ENCODE measurements around the gene PAK1. TPM values are rescaled to one million over a fixed set of nuclear protein-coding genes. Genes with fewer than 3 reads are reported as not detected.
"Not testable (repeated sequence)": the region's sequence is repeated elsewhere in the genome, so short reads cannot be mapped to it uniquely, and the experiment has no call there.

PAK1 gene
- total and polyA plus RNA-seq, 2 experiments from 2014 or later = 18.4 to 33.1 TPM

- TF ChIP-seq, protein P1, sequence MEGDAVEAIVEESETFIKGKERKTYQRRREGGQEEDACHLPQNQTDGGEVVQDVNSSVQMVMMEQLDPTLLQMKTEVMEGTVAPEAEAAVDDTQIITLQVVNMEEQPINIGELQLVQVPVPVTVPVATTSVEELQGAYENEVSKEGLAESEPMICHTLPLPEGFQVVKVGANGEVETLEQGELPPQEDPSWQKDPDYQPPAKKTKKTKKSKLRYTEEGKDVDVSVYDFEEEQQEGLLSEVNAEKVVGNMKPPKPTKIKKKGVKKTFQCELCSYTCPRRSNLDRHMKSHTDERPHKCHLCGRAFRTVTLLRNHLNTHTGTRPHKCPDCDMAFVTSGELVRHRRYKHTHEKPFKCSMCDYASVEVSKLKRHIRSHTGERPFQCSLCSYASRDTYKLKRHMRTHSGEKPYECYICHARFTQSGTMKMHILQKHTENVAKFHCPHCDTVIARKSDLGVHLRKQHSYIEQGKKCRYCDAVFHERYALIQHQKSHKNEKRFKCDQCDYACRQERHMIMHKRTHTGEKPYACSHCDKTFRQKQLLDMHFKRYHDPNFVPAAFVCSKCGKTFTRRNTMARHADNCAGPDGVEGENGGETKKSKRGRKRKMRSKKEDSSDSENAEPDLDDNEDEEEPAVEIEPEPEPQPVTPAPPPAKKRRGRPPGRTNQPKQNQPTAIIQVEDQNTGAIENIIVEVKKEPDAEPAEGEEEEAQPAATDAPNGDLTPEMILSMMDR (IDR thresholded peaks at IDR 0.05; ENCODE audit: low read depth, low read length) = no peak
- Histone ChIP-seq H3K9me3 (ENCODE audit: low read depth) (no peaks in the 10 kb centered on the region), H3K36me3 (no peaks in the 10 kb centered on the region), H3K4me3 (no peak overlapping the region), H3K4me1 (ENCODE audit: low read depth) (no peaks in the 10 kb centered on the region), H3K27ac (no peak overlapping the region), H3K27me3 (no peaks in the 10 kb centered on the region)
- DNase-seq (ENCODE audit: low read depth in 1 of 2, low spot score in 1 of 2) = no peak
Measured at GRCh38 chr11:77303328-77303727, 170.6 kb downstream of the PAK1 start.

GRCh38 chr11:77302752-77303151, 171.1 kb downstream of the PAK1 start:
- Histone ChIP-seq H3K4me1 (ENCODE audit: low read depth) (no peaks in the 10 kb centered on the region), H3K27me3 (no peaks in the 10 kb centered on the region), H3K4me3 (no peak overlapping the region), H3K27ac (no peak overlapping the region), H3K9me3 (ENCODE audit: low read depth) (no peaks in the 10 kb centered on the region), H3K36me3 (no peaks in the 10 kb centered on the region)
- DNase-seq (ENCODE audit: low read depth in 1 of 2, low spot score in 1 of 2) = no peak
- TF ChIP-seq, protein P1 (IDR thresholded peaks at IDR 0.05; ENCODE audit: low read depth, low read length) = no peak

DNA sequence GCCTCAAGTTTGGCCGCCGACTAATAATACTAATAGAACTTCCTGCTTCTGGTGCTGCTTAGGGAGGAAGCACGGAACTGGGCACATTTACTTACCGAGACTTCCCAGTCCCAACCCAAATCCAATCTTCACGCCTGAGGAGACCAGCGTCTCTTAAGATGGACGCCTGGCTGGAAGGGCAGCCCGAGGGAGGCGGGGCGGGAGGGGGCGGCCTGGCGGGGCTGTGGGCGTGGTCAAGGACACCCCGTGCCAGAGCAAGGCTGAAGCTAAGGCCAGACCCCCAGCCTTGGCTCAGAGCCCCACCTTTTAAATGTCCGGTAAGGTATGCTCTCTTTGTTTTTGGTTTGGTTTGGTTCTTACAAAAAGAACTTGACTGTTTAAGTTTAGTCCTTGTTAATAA, 172.4 kb downstream of the PAK1 start, which contains the start of gene GDPD4:
Gene GDPD4 (minus strand): TSS at position 177 of the 400 bp plus-strand sequence. CDS start 16,549 bp downstream, outside the sequence.
- H3K36me3 ChIP-seq = no peaks in the 10 kb centered on the region
- TF ChIP-seq, protein P1 (IDR thresholded peaks at IDR 0.05; ENCODE audit: low read depth, low read length) = no peak
- no peak for DNase-seq (ENCODE audit: low read depth in 1 of 2, low spot score in 1 of 2)
- no peaks in the 10 kb centered on the region for H3K9me3 ChIP-seq (ENCODE audit: low read depth)
- no peaks in the 10 kb centered on the region for H3K27me3 ChIP-seq
- H3K4me1 ChIP-seq (ENCODE audit: low read depth) = no peaks in the 10 kb centered on the region
- no peak within 1 kb of the TSS for H3K27ac ChIP-seq
- no peak within 1 kb of the TSS for H3K4me3 ChIP-seq

DNA sequence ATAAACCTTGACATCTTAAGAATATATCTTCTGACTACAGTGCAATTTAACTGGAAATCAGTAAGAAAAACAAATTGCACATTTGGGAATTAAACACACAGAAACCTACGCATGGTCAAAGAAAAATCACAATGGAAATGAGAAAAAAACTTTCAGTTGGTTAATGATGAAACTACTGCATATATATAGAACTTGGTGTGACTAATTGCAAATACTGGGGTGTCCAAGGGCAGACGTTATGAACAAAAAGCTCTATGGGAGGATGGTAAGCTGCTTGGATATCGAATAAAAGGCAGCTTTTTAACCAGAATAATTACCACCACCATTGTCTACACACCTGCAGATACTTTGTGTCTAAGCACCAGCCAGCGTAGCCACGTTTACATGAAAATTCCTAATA, 173.2 kb downstream of the PAK1 start:
- Histone ChIP-seq H3K27me3 (no peaks in the 10 kb centered on the region), H3K4me1 (ENCODE audit: low read depth) (no peaks in the 10 kb centered on the region), H3K36me3 (no peaks in the 10 kb centered on the region), H3K27ac (no peak overlapping the region), H3K4me3 (no peak overlapping the region), H3K9me3 (ENCODE audit: low read depth) (no peaks in the 10 kb centered on the region)
- TF ChIP-seq, protein P1 (IDR thresholded peaks at IDR 0.05; ENCODE audit: low read depth, low read length) = no peak
- DNase-seq (ENCODE audit: low read depth in 1 of 2, low spot score in 1 of 2) = no peak

- H3K4me1 ChIP-seq (ENCODE audit: low read depth); H3K27ac ChIP-seq; H3K36me3 ChIP-seq; H3K9me3 ChIP-seq (ENCODE audit: low read depth); H3K27me3 ChIP-seq; DNase-seq (ENCODE audit: low read depth in 1 of 2, low spot score in 1 of 2); H3K4me3 ChIP-seq: not testable (repeated sequence)
Measured at GRCh38 chr11:77300028-77300427, 173.9 kb downstream of the PAK1 start.

- no peaks in the 10 kb centered on the region for H3K9me3 ChIP-seq (ENCODE audit: low read depth)
- H3K4me3 ChIP-seq = no peak overlapping the region
- no peaks in the 10 kb centered on the region for H3K27me3 ChIP-seq
- no peaks in the 10 kb centered on the region for H3K4me1 ChIP-seq (ENCODE audit: low read depth)
- no peaks in the 10 kb centered on the region for H3K36me3 ChIP-seq
- TF ChIP-seq, protein P1 (IDR thresholded peaks at IDR 0.05; ENCODE audit: low read depth, low read length) = no peak
- no peak for DNase-seq (ENCODE audit: low read depth in 1 of 2, low spot score in 1 of 2)
- H3K27ac ChIP-seq = no peak overlapping the region
Measured at GRCh38 chr11:77299528-77299993, 174.3 kb downstream of the PAK1 start.

All from cardiac muscle cell (in vitro differentiated cells and primary cell).